ENCODE results near the gene HAUS5. TPM values are rescaled to one million over a fixed set of nuclear protein-coding genes. Genes with fewer than 3 reads are reported as not detected.

The HAUS5 gene
- total RNA-seq, 1 donor from 2014 or later = 9.1 TPM

GRCh38 chr19:35637165-35637564, 24.6 kb downstream of the HAUS5 start:
- Histone ChIP-seq H3K27me3 (ENCODE audit: low read depth) (no peaks in the 10 kb centered on the region), H3K9me3 (no peaks in the 10 kb centered on the region), H3K4me1 (peaks cover 3% of the 10 kb centered on the region), H3K4me3 (no peak overlapping the region), H3K36me3 (peaks cover 62% of the 10 kb centered on the region), H3K27ac (no peak overlapping the region)
- no peak for DNase-seq
- ATAC-seq = no peak
- TF ChIP-seq CTCF (IDR thresholded peaks at IDR 0.05) = no peak
- intact Hi-C loops (cut with DNase I) = no loop called here

- Histone ChIP-seq H3K4me3 (no peak overlapping the region), H3K27ac (no peak overlapping the region), H3K27me3 (ENCODE audit: low read depth) (no peaks in the 10 kb centered on the region), H3K9me3 (no peaks in the 10 kb centered on the region), H3K36me3 (peaks cover 40% of the 10 kb centered on the region), H3K4me1 (peaks cover 10% of the 10 kb centered on the region)
- TF ChIP-seq CTCF (IDR thresholded peaks at IDR 0.05) = no peak
- no peak for ATAC-seq
- no peak for DNase-seq
- intact Hi-C loops (cut with DNase I) = no loop called here
Observed at GRCh38 chr19:35639321-35639639, 26.7 kb downstream of the HAUS5 start.

GRCh38 chr19:35639863-35640262, 27.3 kb downstream of the HAUS5 start:
- Histone ChIP-seq H3K9me3 (no peaks in the 10 kb centered on the region), H3K4me1 (peaks cover 13% of the 10 kb centered on the region), H3K4me3 (no peak overlapping the region), H3K27me3 (ENCODE audit: low read depth) (no peaks in the 10 kb centered on the region), H3K27ac (no peak overlapping the region), H3K36me3 (peaks cover 35% of the 10 kb centered on the region)
- intact Hi-C loops (cut with DNase I) = no loop called here
- DNase-seq (no peak), ATAC-seq (no peak)
- no peak for TF ChIP-seq CTCF (IDR thresholded peaks at IDR 0.05)

GRCh38 chr19:35641515-35642151, 29.1 kb downstream of the HAUS5 start, which contains the start of gene ETV2:
ETV2 (plus strand) TSS chr19:35641745; CDS start chr19:35642461, 716 bp downstream.
- H3K4me1 ChIP-seq = peaks cover 21% of the 10 kb centered on the region
- H3K9me3 ChIP-seq = no peaks in the 10 kb centered on the region
- no peak within 1 kb of the TSS for H3K4me3 ChIP-seq
- DNase-seq (no peak), ATAC-seq (no peak)
- H3K27ac ChIP-seq = no peak within 1 kb of the TSS
- H3K36me3 ChIP-seq = peaks cover 17% of the 10 kb centered on the region
- no peak for TF ChIP-seq CTCF (IDR thresholded peaks at IDR 0.05)
- intact Hi-C loops (cut with DNase I) = no loop called here
- no peaks in the 10 kb centered on the region for H3K27me3 ChIP-seq (ENCODE audit: low read depth)

GRCh38 chr19:35642312-35642711, 29.8 kb downstream of the HAUS5 start:
- no peak for TF ChIP-seq CTCF (IDR thresholded peaks at IDR 0.05)
- intact Hi-C loops (cut with DNase I) = no loop called here

More at GRCh38 chr19:35642312-35642711, 29.8 kb downstream of the HAUS5 start:
- Histone ChIP-seq H3K9me3 (no peaks in the 10 kb centered on the region), H3K27me3 (ENCODE audit: low read depth) (no peaks in the 10 kb centered on the region), H3K27ac (no peak overlapping the region), H3K4me3 (no peak overlapping the region), H3K36me3 (peaks cover 10% of the 10 kb centered on the region), H3K4me1 (peaks cover 21% of the 10 kb centered on the region)
- DNase-seq (no peak), ATAC-seq (no peak)
